ENCODE data around the gene DQX1. TPM values are rescaled to one million over a fixed set of nuclear protein-coding genes. Genes with fewer than 3 reads are reported as not detected.
A peak's percentile ranks its signal among the peaks of the same experiment; 100 is the strongest.

DQX1 gene
- polyA plus RNA-seq, 1 donor (not counting 4 experiments of a cell fraction or from before 2014, with no cell fraction given), result 5.9 TPM

DNA sequence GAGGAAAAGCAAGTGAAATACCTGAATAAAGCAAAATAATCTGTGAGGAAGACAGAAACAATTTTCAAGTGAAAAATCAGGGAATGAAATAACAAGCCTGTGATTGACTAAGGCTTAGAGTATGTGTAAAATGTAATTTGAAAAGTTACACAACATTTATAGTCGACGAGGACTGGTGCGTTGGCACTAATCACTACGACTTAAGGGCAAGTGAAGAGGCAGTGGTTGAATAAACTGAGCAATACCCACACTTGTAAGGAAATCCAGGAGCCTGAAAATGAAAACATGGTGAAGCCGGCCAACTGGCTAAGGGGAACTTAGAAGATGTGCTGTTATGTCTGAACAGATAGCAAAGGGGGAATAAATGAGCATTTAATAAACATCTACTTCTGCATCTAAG lies 41.9 kb upstream of the DQX1 start:
- Histone ChIP-seq H2AFZ (ENCODE audit: control insufficient read depth, low read length) (no peak overlapping the region), H3K9me3 (ENCODE audit: control insufficient read depth, low read depth, low read length) (no peaks in the 10 kb centered on the region), H3K27ac (ENCODE audit: control insufficient read depth, insufficient read depth, low read length) (peak overlapping the region; percentile 55), H3K4me1 (ENCODE audit: control insufficient read depth, extremely low read depth, insufficient read depth, low read length) (peaks cover 39% of the 10 kb centered on the region), H3K36me3 (ENCODE audit: control insufficient read depth in 2 of 2, extremely low read depth in 1 of 2, insufficient read depth in 2 of 2, low read length in 2 of 2) (no peaks in the 10 kb centered on the region), H3K4me3 (ENCODE audit: control insufficient read depth in 2 of 3, extremely low read depth in 1 of 3, insufficient read depth in 2 of 3, low read depth in 1 of 3, low read length in 3 of 3) (no peak overlapping the region), H3K27me3 (ENCODE audit: control insufficient read depth, extremely low read depth, insufficient read depth, low read length) (no peaks in the 10 kb centered on the region), H3K79me2 (ENCODE audit: control insufficient read depth, insufficient read depth, low read length) (no peaks in the 10 kb centered on the region), H3K9ac (ENCODE audit: control insufficient read depth, extremely low read depth, insufficient read depth, low read length) (no peak overlapping the region), H4K20me1 (ENCODE audit: control insufficient read depth, extremely low read depth, insufficient read depth, low read length) (no peaks in the 10 kb centered on the region), H3K4me2 (ENCODE audit: control insufficient read depth, extremely low read depth, insufficient read depth, low read depth, low read length) (peak overlapping the region; percentile 41), H3K9me1 (ENCODE audit: control insufficient read depth, extremely low read depth, insufficient read depth, low read length) (no peaks in the 10 kb centered on the region)
- dilution Hi-C loops (cut with MboI; ENCODE audit: extremely low pct_ligation_motif_present, low sequenced_read_pairs), result no loop called here
- no peak for DNase-seq (ENCODE audit: low read depth, low spot score)
- FAIRE-seq, result peak; percentile 67
- TF ChIP-seq EZH2 (IDR thresholded peaks at IDR 0.05; ENCODE audit: low read length), result no peak
- TF ChIP-seq, protein P1, sequence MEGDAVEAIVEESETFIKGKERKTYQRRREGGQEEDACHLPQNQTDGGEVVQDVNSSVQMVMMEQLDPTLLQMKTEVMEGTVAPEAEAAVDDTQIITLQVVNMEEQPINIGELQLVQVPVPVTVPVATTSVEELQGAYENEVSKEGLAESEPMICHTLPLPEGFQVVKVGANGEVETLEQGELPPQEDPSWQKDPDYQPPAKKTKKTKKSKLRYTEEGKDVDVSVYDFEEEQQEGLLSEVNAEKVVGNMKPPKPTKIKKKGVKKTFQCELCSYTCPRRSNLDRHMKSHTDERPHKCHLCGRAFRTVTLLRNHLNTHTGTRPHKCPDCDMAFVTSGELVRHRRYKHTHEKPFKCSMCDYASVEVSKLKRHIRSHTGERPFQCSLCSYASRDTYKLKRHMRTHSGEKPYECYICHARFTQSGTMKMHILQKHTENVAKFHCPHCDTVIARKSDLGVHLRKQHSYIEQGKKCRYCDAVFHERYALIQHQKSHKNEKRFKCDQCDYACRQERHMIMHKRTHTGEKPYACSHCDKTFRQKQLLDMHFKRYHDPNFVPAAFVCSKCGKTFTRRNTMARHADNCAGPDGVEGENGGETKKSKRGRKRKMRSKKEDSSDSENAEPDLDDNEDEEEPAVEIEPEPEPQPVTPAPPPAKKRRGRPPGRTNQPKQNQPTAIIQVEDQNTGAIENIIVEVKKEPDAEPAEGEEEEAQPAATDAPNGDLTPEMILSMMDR (optimal IDR thresholded peaks at IDR 0.05 in 1 of 3, IDR thresholded peaks at IDR 0.05 in 1 of 3, conservative IDR thresholded peaks at IDR 0.05 in 1 of 3; ENCODE audit: extremely low read depth in 1 of 3, insufficient read depth in 2 of 3, low read length in 3 of 3), result no peak

DNA sequence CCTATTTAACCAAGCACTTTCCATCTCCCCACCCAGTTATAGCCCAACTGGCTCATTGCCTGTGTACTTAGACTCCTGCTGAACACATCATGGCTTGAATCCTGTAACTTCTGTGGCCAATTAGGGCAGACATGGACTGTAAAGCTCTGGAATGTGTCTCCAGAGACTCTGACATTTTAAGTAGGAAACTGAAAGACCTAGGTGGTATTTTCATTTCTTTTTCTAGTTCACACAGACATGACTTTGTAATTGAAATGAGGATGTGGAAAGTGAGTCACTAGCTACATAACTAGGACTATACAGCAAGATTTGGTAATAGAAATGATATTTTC lies 40.7 kb upstream of the DQX1 start:
- FAIRE-seq, result no peak
- no peak for DNase-seq (ENCODE audit: low read depth, low spot score)
- Histone ChIP-seq H4K20me1 (ENCODE audit: control insufficient read depth, extremely low read depth, insufficient read depth, low read length) (no peaks in the 10 kb centered on the region), H3K27me3 (ENCODE audit: control insufficient read depth, extremely low read depth, insufficient read depth, low read length) (no peaks in the 10 kb centered on the region), H3K36me3 (ENCODE audit: control insufficient read depth in 2 of 2, extremely low read depth in 1 of 2, insufficient read depth in 2 of 2, low read length in 2 of 2) (no peaks in the 10 kb centered on the region), H3K4me2 (ENCODE audit: control insufficient read depth, extremely low read depth, insufficient read depth, low read depth, low read length) (no peak overlapping the region), H3K4me3 (ENCODE audit: control insufficient read depth in 2 of 3, extremely low read depth in 1 of 3, insufficient read depth in 2 of 3, low read depth in 1 of 3, low read length in 3 of 3) (no peak overlapping the region), H3K27ac (ENCODE audit: control insufficient read depth, insufficient read depth, low read length) (no peak overlapping the region), H2AFZ (ENCODE audit: control insufficient read depth, low read length) (peak overlapping the region; percentile 6), H3K4me1 (ENCODE audit: control insufficient read depth, extremely low read depth, insufficient read depth, low read length) (peaks cover 46% of the 10 kb centered on the region), H3K9ac (ENCODE audit: control insufficient read depth, extremely low read depth, insufficient read depth, low read length) (no peak overlapping the region), H3K9me1 (ENCODE audit: control insufficient read depth, extremely low read depth, insufficient read depth, low read length) (no peaks in the 10 kb centered on the region), H3K9me3 (ENCODE audit: control insufficient read depth, low read depth, low read length) (no peaks in the 10 kb centered on the region), H3K79me2 (ENCODE audit: control insufficient read depth, insufficient read depth, low read length) (no peaks in the 10 kb centered on the region)
- TF ChIP-seq EZH2 (IDR thresholded peaks at IDR 0.05; ENCODE audit: low read length), result no peak
- TF ChIP-seq, protein P1 (optimal IDR thresholded peaks at IDR 0.05 in 1 of 3, IDR thresholded peaks at IDR 0.05 in 1 of 3, conservative IDR thresholded peaks at IDR 0.05 in 1 of 3; ENCODE audit: extremely low read depth in 1 of 3, insufficient read depth in 2 of 3, low read length in 3 of 3), result no peak
- dilution Hi-C loops (cut with MboI; ENCODE audit: extremely low pct_ligation_motif_present, low sequenced_read_pairs), result no loop called here

All from keratinocyte (primary cell).